Measurements from ENCODE around the gene SKIDA1.

The SKIDA1 gene

GRCh38 chr10:21517134-21518031 is 8.1 kb downstream of the SKIDA1 start:
- DNase-seq (ENCODE audit: low spot score): peak; percentile 67

- peak; percentile 62 for DNase-seq (ENCODE audit: low spot score)
Observed at GRCh38 chr10:21516242-21517131, 9.0 kb downstream of the SKIDA1 start.

DNA sequence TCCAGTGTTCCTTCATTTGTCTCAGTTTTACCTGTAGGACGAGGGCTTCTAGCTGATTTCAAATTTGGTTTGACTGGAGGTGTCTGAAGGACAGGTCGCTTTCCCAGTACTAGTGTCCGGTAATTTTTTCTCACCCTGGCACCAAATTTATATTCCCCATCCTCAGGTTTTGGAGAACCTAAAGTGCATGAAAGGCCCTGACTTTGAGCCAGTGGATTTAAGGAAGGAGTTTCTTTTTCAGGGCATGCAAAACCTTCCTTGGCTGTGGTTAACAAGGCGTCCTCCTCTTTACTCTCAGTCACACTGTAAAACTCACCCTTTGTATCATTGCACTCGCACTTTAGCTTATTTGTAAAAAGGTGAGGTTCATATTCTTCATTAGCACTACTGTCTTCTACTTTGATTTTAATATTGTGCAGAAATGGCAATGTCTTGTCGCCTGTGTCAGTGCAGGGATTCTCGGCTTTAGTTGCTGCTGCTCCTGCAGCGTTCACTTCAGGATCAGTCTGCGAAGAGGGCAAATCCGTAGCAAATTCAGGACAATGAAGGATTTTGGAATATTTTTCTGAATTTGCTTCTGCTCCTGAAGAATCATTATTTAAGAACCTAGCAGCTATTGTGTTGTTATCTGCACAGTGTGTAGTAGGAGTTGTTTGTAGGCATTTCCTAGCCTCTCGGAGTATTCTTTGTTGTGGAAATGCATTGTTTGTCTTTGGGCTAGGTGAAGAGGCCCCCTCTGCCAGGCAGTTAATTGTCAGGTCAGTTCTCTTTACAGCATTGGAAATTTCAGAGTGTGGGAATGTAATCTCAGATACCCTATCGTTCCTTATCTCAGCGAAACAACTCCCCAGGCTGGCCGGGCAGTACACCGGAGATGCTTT is 9.9 kb downstream of the SKIDA1 start:
- no peak for DNase-seq (ENCODE audit: low spot score)

DNA sequence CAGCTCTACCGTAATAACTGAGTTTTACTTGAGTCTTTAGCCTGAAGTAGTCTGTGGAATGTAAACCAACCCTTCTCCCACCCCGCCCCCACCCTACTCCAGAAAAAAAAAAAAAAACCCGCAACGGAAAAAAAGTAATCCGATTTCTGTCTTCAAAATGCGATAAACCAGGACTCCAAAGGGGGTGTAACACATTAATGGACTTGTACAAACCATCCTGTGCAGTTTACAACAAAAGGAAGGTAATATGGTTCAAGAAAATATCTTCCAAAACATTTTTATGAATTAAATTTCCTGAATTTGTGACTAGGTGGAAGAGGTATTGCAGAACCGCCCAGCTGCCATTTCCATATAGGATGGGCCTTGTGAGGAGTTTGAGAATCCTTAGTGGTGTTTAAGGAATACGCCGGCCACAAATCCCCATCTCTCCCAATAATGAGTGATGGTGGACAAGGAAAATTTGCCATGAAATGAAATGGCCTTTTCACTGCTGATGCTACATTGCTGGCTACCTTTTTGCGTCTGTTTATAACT is 10.6 kb downstream of the SKIDA1 start:
- no peak for DNase-seq (ENCODE audit: low spot score)

DNA sequence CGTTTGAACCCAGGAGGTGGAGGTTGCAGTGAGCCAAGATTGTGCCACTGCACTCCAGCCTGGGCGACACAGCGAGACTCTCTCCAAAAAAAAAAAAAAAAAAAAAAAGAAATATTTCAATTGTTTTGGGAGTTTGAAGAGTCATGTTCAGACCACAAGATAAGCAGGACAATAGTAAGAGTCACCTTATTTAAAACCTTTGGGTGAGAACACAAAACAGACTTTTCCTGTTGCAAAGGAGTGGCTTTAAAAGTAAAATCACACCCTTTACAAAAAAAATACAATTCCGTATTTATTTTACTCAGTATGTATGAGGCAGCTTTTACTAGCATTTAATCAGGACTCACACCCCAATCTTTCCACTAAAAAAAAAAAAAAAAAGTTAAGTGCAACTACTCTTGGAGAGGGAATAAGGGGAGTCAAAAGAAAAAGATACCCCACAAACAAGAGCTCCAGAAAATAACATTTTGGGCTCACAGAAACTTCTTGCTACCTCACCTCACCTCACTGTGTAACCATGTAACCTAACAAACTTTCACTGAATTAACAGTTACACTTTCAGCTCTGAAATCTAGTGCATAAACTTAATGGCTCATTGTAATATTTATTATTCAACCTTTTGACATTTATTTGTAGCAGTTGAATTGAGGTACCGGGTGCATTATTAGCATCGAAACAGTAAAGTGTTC is 11.2 kb downstream of the SKIDA1 start:
- no peak for DNase-seq (ENCODE audit: low spot score)

DNA sequence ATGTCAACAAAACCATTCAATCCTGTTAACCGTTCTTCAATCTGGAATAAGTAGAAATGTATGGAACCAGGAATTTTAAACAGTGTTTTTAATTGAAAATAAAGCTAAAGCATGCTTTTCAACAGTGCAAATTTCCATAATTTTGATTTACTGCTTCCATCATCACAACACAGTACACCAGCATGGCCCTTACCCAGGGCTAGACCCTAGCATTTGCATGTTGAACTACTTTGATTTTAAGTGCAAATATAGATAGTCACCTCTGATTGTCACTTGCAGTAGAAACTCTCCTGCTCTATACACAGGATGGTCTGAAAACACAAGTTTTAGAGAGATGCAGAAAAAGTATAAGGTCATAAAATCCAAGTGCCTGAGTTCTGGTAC is 12.1 kb downstream of the SKIDA1 start:
- no peak for DNase-seq (ENCODE audit: low spot score)

- DNase-seq (ENCODE audit: low spot score): no peak
Observed at GRCh38 chr10:21512573-21513404, 12.7 kb downstream of the SKIDA1 start.

DNA sequence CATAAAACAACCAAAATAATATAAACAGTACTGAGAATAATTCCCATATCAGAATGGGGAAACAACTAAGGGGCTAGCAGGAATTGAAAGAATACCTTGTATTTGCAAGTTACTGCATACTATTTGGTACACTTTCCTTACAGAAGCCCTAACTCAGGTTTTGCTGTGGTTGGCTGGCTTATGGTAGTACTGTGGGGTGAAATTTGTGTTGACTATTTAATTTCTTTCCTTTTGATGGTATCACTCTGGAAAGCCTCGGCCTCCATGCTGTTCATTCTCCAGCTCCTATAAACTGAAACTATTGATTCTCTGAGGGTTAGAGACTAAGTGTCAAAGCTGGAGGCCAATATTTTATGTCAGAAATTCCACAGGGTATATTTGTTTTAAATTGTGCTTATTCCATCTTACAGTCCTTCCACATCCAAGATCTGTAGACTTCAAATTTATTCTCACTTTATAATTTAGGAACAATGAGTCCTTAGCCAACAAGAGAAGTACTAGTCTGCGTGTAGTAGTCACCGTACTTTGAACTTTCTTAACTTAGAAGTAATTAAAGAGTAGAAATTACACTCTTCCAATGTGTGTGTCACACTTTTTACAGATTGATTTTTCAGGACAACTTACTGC is 13.4 kb downstream of the SKIDA1 start:
- DNase-seq (ENCODE audit: low spot score): no peak

DNA sequence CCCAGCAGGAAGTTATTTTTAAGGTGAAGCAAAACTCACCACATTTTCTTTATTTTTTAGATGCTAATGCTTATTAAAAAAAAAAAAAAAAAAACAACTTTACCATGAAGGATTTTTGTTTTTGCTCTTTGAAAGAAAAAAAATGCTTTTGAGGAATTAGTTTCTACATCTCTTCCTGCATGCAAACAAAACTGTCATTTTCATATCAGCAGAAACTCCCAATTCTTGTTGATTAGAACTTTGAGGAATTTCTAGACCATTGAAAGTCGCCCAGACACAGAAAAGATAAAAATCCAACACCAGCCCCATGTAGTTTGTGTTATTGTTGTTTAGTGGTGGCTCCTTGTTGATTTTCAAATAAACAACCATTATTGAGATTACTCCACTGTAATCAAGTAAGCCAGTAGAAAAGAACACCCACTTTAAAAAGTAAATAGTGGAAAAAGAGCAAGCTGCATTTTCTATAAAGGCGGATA is 14.3 kb downstream of the SKIDA1 start:
- DNase-seq (ENCODE audit: low spot score): no peak

DNA sequence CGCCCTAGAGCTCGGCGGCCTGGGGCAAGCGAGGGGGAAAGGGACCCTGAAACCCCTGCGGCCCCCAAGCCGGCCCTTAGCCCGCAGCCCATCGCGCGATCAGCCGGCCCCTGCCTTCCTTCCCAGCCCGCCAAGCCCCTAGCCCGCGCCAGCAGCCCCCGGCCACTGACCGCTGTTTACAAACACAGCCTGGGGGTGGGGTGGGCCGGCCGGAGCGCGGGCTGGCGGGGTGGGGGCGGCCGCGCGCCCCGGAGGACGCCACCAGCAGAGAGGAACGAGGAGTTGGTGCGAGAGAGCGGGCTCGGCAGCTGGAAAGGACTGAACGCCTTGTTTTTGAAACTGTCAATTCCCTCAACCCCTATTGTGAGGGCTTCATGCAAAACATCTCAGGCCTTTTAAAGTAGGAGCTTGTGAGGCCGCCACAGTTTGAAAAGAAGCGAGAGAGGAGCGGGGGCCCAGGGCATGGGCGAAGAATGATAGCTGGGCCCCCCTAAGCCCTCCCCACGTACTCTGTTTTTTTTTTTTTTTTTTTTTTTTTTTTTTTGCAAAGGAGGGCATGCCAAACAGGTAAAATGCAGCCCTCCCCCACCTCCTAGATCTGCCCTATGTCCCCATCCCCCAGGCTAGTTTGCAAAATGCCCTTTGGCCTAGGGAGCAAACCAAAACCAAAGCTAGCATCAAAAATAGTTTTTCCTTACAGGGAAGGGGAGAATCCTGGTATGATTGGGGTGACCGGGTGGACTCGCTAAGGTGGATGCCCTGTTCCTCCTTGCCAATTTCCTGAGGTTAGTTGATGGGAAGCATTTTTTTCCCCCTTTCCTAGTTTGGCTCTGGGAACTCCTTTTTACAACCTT is 15.0 kb downstream of the SKIDA1 start:
- no peak for DNase-seq (ENCODE audit: low spot score)

GRCh38 chr10:21509341-21510240 is 15.9 kb downstream of the SKIDA1 start:
- no peak for DNase-seq (ENCODE audit: low spot score)

DNA sequence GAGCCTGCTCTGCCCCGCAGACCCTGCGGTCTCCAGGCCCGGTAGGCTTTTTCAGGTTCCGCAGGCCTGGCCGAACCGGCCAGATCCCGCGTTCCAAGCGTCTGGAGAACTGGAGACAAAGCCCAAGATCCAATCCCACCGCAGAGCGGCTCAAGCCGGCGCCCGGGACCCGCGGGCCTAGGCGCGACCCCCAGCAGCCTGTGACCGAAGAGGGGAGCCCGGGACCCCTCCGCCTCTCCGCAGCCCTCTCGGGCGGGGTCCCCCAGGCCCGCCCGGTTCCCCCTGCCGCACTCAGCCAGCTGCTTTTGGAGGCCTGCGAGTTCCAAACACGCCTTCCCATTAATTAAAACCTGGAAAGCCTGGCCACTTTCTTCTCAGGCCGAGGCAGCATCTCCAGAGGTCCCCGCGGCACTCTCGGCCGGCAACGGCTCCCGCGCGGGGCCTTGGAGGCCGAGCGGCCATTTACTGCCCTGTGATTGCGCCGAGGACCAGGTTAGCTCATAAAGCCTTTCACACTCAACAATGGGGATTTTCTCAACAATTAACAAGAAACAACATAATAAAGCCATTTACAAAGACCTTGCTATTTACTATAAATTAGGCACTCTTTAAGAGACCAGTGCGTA is 16.7 kb downstream of the SKIDA1 start:
- no peak for DNase-seq (ENCODE audit: low spot score)

- DNase-seq (ENCODE audit: low spot score): no peak
Observed at GRCh38 chr10:21507150-21507549, 18.3 kb downstream of the SKIDA1 start.

DNA sequence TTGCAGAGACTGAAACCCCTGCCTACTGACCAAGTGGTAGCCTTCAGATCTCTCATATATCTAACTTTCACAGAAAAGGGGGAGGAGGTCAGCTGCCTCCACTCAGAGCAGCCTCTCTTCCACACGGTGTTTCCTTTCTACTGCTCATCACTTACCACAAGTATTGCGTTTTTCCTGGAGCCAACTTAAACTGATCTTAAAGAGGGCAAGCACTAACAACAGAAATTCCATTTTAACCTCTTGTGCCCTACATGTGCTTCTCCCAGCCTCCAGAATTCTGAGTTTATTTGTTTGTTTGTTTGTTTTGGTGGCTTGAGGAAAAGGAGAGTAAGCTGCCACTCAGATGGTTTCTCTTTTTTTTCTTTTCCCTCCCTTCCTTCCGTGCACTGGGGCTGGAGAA is 19.1 kb downstream of the SKIDA1 start:
- DNase-seq (ENCODE audit: low spot score): no peak

DNA sequence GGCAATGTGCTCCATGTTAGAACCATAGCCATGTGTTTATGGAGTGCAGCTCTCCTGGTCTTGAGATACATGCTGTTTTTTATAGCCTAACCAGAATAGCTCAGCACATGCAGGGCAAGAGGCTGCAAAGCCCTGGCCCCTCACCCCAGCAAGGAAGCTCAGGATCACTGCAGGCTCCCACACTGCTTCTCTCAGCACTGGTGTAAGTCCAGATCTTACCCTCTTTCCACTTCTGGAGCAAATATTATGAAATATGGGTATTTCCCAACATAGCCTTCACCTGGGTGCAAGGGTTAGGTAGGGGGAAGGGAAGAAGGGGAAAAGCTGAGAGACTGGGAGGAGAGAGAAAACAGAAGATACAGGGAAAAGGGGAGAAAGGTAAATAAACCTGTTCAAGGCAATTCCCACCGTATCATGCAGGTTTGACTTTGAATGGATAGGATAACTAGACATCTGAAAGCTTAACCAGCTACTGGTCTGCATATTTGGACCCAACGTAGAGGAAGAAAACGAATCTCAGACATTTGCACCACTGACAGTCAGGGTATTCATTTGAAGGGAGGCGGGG is 19.7 kb downstream of the SKIDA1 start:
- peak; percentile 96 for DNase-seq (ENCODE audit: low spot score)

- no peak for DNase-seq (ENCODE audit: low spot score)
Observed at GRCh38 chr10:21503542-21503941, 21.9 kb downstream of the SKIDA1 start.

GRCh38 chr10:21502348-21502740 is 23.1 kb downstream of the SKIDA1 start:
- DNase-seq (ENCODE audit: low spot score): no peak

Measured in HuH-7 (cell line).